Neural crest cell (in vitro differentiated cells): ENCODE measurements around the gene PDPK1. TPM values are rescaled to one million over a fixed set of nuclear protein-coding genes. Genes with fewer than 3 reads are reported as not detected.

Source experiments
- DNase-seq: peaks from one replicate; pipeline ENCODE4 v3.0.0; 2021; ENCODE audit warnings: low read depth, mixed read lengths, low spot score
- H3K27ac Mint-ChIP-seq: one replicate; pipeline ENCODE4 v1.8.0; 2021; ENCODE audit warnings: mild to moderate bottlenecking, mixed read lengths; ENCODE audit not compliant: unreplicated experiment
- H3K27me3 Mint-ChIP-seq: 2 replicates; pipeline ENCODE4 v1.8.0; 2021; ENCODE audit warnings: low read depth, mild to moderate bottlenecking, mixed read lengths
- H3K36me3 Mint-ChIP-seq: 2 replicates; pipeline ENCODE4 v1.8.0; 2021; ENCODE audit warnings: low read depth, mild to moderate bottlenecking, mixed read lengths
- H3K4me1 Mint-ChIP-seq: 2 replicates; pipeline ENCODE4 v1.8.0; 2021; ENCODE audit warnings: mixed read lengths
- H3K4me3 Mint-ChIP-seq: one replicate; pipeline ENCODE4 v1.8.0; 2021; ENCODE audit warnings: mild to moderate bottlenecking, mixed read lengths
- H3K9me3 Mint-ChIP-seq: 2 replicates; pipeline ENCODE4 v1.8.0; 2021; ENCODE audit warnings: mixed read lengths
- CTCF ChIP-seq: fragments of 200-600 bp; sonication (generic); conservative IDR thresholded peaks from 2 replicates; pipeline ENCODE4 v1.5.0; 2021; ENCODE audit warnings: antibody characterized with exemption, mild to moderate bottlenecking
- total RNA-seq: library from RNA; stranded (reverse); gene quantifications from 2 replicates; pipeline ENCODE4 v1.2.1, GENCODE V29; 2021

The PDPK1 gene
- total RNA-seq, 1 donor from 2014 or later = 37.5 TPM

- H3K4me3 Mint-ChIP-seq = no peak overlapping the region
- no peak for TF ChIP-seq CTCF
- no peak for DNase-seq
- H3K27ac Mint-ChIP-seq = peak overlapping the region; percentile 35
- no peaks in the 10 kb centered on the region for H3K9me3 Mint-ChIP-seq
- peaks cover 13% of the 10 kb centered on the region for H3K4me1 Mint-ChIP-seq
- H3K27me3 Mint-ChIP-seq = no peaks in the 10 kb centered on the region
- H3K36me3 Mint-ChIP-seq = no peaks in the 10 kb centered on the region
These were observed 53.8 kb downstream of the PDPK1 start for GRCh38 chr16:2591476-2592240.

- no peak for DNase-seq
- no peak overlapping the region for H3K4me3 Mint-ChIP-seq
- no peaks in the 10 kb centered on the region for H3K27me3 Mint-ChIP-seq
- no peaks in the 10 kb centered on the region for H3K9me3 Mint-ChIP-seq
- H3K4me1 Mint-ChIP-seq = peaks cover 13% of the 10 kb centered on the region
- H3K36me3 Mint-ChIP-seq = no peaks in the 10 kb centered on the region
- TF ChIP-seq CTCF = no peak
- H3K27ac Mint-ChIP-seq = peak overlapping the region; percentile 12
These were observed 55.0 kb downstream of the PDPK1 start for GRCh38 chr16:2592786-2593185.

- H3K36me3 Mint-ChIP-seq = no peaks in the 10 kb centered on the region
- no peaks in the 10 kb centered on the region for H3K9me3 Mint-ChIP-seq
- DNase-seq = no peak
- TF ChIP-seq CTCF = no peak
- H3K27ac Mint-ChIP-seq = peak overlapping the region; percentile 43
- H3K27me3 Mint-ChIP-seq = no peaks in the 10 kb centered on the region
- peaks cover 13% of the 10 kb centered on the region for H3K4me1 Mint-ChIP-seq
- H3K4me3 Mint-ChIP-seq = no peak overlapping the region
These were observed 57.8 kb downstream of the PDPK1 start for GRCh38 chr16:2595393-2596205.

GRCh38 chr16:2596747-2597559 is 59.1 kb downstream of the PDPK1 start:
- Mint-ChIP-seq H3K36me3 (no peaks in the 10 kb centered on the region), H3K4me3 (no peak overlapping the region), H3K27ac (peak overlapping the region; percentile 43), H3K9me3 (no peaks in the 10 kb centered on the region), H3K27me3 (no peaks in the 10 kb centered on the region), H3K4me1 (peaks cover 13% of the 10 kb centered on the region)
- no peak for TF ChIP-seq CTCF
- DNase-seq = no peak

GRCh38 chr16:2597560-2597902 is 59.7 kb downstream of the PDPK1 start:
- no peak for TF ChIP-seq CTCF
- H3K36me3 Mint-ChIP-seq = no peaks in the 10 kb centered on the region
- peaks cover 13% of the 10 kb centered on the region for H3K4me1 Mint-ChIP-seq
- no peak for DNase-seq
- no peaks in the 10 kb centered on the region for H3K9me3 Mint-ChIP-seq
- peak overlapping the region; percentile 19 for H3K27ac Mint-ChIP-seq
- no peaks in the 10 kb centered on the region for H3K27me3 Mint-ChIP-seq
- H3K4me3 Mint-ChIP-seq = no peak overlapping the region
